Stomach (tissue), 9 donors: ENCODE results near the gene TNPO2. TPM values are rescaled to one million over a fixed set of nuclear protein-coding genes. Genes with fewer than 3 reads are reported as not detected.
A peak's percentile ranks its signal among the peaks of the same experiment; 100 is the strongest.
"Not testable (repeated sequence)": the region's sequence is repeated elsewhere in the genome, so short reads cannot be mapped to it uniquely, and the experiment has no call there.

Experiments
- DNase-seq, 2 donors: peaks; one replicate each; pipeline versions ENCODE4 v3.0.0 to v3.0.0-alpha.2; 2013 to 2019
- H3K27ac ChIP-seq, 5 donors: fragments of 200-600 bp in 4 of 5; sonication (generic) in 4 of 5; one replicate each; pipeline ENCODE4 v1.5.1; 2013 to 2019; ENCODE audit warnings: mild to moderate bottlenecking in 1 of 5, moderate library complexity in 1 of 5
- H3K27me3 ChIP-seq, 3 donors: fragments of 200-600 bp; sonication (generic); one replicate each; pipeline ENCODE4 v1.5.1; 2017 to 2019; ENCODE audit warnings: mixed run types in 1 of 3
- H3K36me3 ChIP-seq, 4 donors: fragments of 200-600 bp; sonication (generic); 1 replicate in 3 of 4; 2 replicates in 1 of 4; pipeline ENCODE4 v1.5.1; 2016 to 2019
- H3K4me1 ChIP-seq, 4 donors: fragments of 200-600 bp; sonication (generic); one replicate each; pipeline ENCODE4 v1.5.1; 2016 to 2019
- H3K4me3 ChIP-seq, 4 donors: fragments of 200-600 bp; sonication (generic) in 3 of 4; one replicate each; pipeline ENCODE4 v1.5.1; 2016 to 2019; ENCODE audit warnings: mild to moderate bottlenecking in 1 of 4
- H3K9me3 ChIP-seq, 4 donors: fragments of 200-600 bp; sonication (generic); one replicate each; pipeline ENCODE4 v1.5.1; 2016 to 2019
- EP300 ChIP-seq: sonication (generic); formaldehyde crosslinking; IDR thresholded peaks from one replicate; pipeline ENCODE4 v1.6.1; 2017; ENCODE audit warnings: antibody characterized with exemption
- POLR2A ChIP-seq, 4 donors: fragments of 450-650 bp; IDR thresholded peaks; one replicate each; pipeline ENCODE4 v1.6.1; 2016; ENCODE audit warnings: antibody characterized with exemption in 4 of 4, control low read depth in 2 of 4, mild to moderate bottlenecking in 1 of 4, moderate library complexity in 1 of 4
- POLR2AphosphoS5 ChIP-seq, 3 donors: sonication (generic); formaldehyde crosslinking; IDR thresholded peaks; one replicate each; pipeline ENCODE4 v1.6.1; 2016; ENCODE audit warnings: antibody characterized with exemption in 3 of 3
- WGBS, 5 donors: extraction: QIAGEN DNeasy Blood & Tissue Kit in 3 of 5; methylation state at CpG; one replicate each; pipeline versions ENCODE4 v1.1.5 to v1.1.7; 2013 to 2018; 5-methylcytosine and 5-hydroxymethylcytosine counted together
- intact Hi-C: fragments of 100-400 bp; cut with DNase I; formaldehyde crosslinking; loops from one replicate; pipeline ENCODE4 v1.15.1; 2023; ENCODE audit warnings: low total_unique reads
- polyA plus RNA-seq, 3 donors: library from polyadenylated mRNA; stranded (reverse); fragments of 200-250 nt; gene quantifications; one replicate each; pipeline ENCODE4 v1.2.3, GENCODE V29; 2013
- total RNA-seq, 5 donors: library from RNA; depleted of rRNA; stranded (reverse); fragments of >200 nt; gene quantifications; one replicate each; pipeline versions ENCODE4 v1.1.0 to v1.2.3, GENCODE V29; 2014 to 2016
- TF ChIP-seq, protein P1 (sequence below), 7 experiments: fragments of 450-650 bp in 4 of 7; fragments of 200-600 bp in 3 of 7; sonication (generic) in 3 of 7; IDR thresholded peaks; one replicate each; pipeline ENCODE4 v1.5.1; 2016 to 2019; ENCODE audit warnings: antibody characterized with exemption in 7 of 7, control low read depth in 2 of 7, mild to moderate bottlenecking in 1 of 7
- donor health status: healthy with polysubstance abuse.
- donor health status: Bipolar disorder and iron deficiency.
- donor health status: healthy.

The TNPO2 gene
- total and polyA plus RNA-seq, 8 donors: 13.7 to 143 (median 21.4) TPM

DNA sequence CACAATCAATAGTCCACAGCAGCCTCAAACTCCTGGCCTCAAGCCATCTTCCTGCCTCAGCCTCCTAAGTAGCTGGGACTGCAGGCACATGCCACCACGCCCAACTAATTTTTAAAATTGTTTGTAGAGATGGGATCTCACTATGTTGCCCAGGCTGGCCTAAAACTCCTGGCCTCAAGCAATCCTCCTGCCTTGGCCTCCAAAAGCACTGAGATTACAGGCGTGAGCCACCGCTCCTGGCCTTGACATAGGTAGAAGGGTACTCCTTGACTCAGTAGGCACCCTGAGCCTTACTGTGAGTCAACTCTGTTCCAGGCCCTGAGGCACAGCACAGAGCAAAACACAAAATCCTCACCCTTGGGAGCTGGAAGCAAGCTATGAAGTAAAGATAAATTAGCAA, 7.8 kb downstream of the TNPO2 start:
- peaks cover 55 to 82% (median 81%) of the 10 kb centered on the region in 4 donors for H3K36me3 ChIP-seq

DNA sequence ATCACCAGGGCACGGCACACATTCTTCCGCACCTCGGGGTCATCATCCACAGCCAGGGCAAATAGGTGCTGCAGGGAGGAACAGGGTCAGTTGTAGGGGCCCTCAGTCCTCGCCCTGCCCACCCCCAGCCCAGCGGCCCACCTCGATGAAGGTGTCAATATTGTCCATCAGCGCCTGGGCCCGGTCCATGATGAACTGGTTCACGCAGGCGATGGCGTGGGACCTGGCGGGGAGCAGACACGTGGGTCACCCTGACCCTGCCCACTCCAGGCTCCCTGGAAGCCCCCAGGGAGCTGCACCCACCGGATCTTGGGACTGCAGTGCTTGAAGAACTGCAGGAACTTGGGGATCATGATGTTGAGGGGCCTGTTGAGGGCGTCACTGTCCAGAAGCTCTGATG, 8.6 kb downstream of the TNPO2 start:
- Histone ChIP-seq H3K27me3 (no peaks in the 10 kb centered on the region), H3K36me3 (peaks cover 63 to 90% (median 89%) of the 10 kb centered on the region in 4 donors), H3K9me3 (no peaks in the 10 kb centered on the region), H3K4me3 (no peak overlapping the region), H3K27ac (no peak overlapping the region), H3K4me1 (peaks cover 0 to 36% (median 16%) of the 10 kb centered on the region in 4 donors)
- 74 to 96% (median 94%) methylated on average over 3 to 15 of the region's 15 CpGs for WGBS, 5 donors
- DNase-seq: no peak
- TF ChIP-seq POLR2AphosphoS5 (IDR thresholded peaks at IDR 0.05) (no peak), EP300 (no peak), POLR2A (IDR thresholded peaks at IDR 0.05) (no peak)
- TF ChIP-seq, protein P1, sequence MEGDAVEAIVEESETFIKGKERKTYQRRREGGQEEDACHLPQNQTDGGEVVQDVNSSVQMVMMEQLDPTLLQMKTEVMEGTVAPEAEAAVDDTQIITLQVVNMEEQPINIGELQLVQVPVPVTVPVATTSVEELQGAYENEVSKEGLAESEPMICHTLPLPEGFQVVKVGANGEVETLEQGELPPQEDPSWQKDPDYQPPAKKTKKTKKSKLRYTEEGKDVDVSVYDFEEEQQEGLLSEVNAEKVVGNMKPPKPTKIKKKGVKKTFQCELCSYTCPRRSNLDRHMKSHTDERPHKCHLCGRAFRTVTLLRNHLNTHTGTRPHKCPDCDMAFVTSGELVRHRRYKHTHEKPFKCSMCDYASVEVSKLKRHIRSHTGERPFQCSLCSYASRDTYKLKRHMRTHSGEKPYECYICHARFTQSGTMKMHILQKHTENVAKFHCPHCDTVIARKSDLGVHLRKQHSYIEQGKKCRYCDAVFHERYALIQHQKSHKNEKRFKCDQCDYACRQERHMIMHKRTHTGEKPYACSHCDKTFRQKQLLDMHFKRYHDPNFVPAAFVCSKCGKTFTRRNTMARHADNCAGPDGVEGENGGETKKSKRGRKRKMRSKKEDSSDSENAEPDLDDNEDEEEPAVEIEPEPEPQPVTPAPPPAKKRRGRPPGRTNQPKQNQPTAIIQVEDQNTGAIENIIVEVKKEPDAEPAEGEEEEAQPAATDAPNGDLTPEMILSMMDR (IDR thresholded peaks at IDR 0.05): no peak
- intact Hi-C loops: no loop called here

More for the DNA sequence above, 7.8 kb downstream of the TNPO2 start:
- H3K9me3 ChIP-seq: no peaks in the 10 kb centered on the region
- WGBS, 5 donors: 81 to 98% (median 95%) methylated on average over 3 of the region's 3 CpGs
- H3K27ac ChIP-seq: no peak overlapping the region
- no peaks in the 10 kb centered on the region for H3K27me3 ChIP-seq
- no peak for DNase-seq
- intact Hi-C loops: no loop called here
- peaks cover 8 to 44% (median 24%) of the 10 kb centered on the region in 4 donors for H3K4me1 ChIP-seq
- H3K4me3 ChIP-seq: no peak overlapping the region
- TF ChIP-seq, protein P1 (IDR thresholded peaks at IDR 0.05): no peak
- TF ChIP-seq POLR2AphosphoS5 (IDR thresholded peaks at IDR 0.05) (no peak), EP300 (no peak), POLR2A (IDR thresholded peaks at IDR 0.05) (no peak)

DNA sequence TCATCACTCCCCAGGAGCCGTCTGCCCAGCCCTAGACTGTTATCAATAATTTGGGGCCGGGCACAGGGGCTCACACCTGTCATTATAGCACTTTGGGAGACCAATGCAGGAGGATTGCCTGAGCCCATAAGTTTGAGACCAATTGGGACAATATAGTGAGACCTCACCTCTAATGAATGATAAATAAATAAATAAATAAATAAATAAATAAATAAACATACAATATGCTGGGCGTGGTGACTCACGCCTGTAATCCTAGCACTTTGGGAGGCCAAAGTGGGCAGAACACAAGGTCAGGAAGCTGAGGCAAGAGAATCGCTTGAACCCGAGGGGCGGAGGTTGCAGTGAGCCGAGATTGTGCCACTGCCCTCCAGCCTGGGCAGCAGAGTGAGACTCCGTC, 10.4 kb downstream of the TNPO2 start:
- DNase-seq, intact Hi-C loops, H3K9me3 ChIP-seq, H3K27ac ChIP-seq, H3K27me3 ChIP-seq, H3K4me3 ChIP-seq: not testable (repeated sequence)
- Histone ChIP-seq H3K36me3 (peaks cover 74 to 97% (median 96%) of the 10 kb centered on the region in 4 donors), H3K4me1 (peaks cover 0 to 18% (median 7%) of the 10 kb centered on the region in 4 donors)
- WGBS, 5 donors: 89 to 99% (median 94%) methylated on average over 9 of the region's 9 CpGs

DNA sequence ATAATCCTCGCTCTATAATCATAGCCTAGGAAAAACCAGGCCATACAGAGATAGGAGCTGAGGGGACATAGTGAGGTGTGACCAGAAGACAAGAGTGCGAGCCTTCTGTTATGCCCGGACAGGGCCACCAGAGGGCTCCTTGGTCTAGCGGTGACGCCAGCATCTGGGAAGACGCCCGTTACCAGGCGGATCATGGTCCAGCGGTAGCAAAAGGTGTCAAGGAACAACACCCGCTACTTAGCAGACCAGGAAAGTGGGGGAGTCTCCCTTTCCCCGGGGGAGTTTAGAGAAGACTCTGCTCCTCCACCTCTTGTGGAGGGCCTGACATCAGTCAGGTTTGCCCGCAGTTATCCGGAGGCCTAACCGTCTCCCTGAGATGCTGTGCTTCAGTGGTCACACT, 11.7 kb downstream of the TNPO2 start:
- H3K36me3 ChIP-seq: peaks cover 79 to 97% (median 97%) of the 10 kb centered on the region in 4 donors
- H3K4me1 ChIP-seq, H3K27ac ChIP-seq, H3K4me3 ChIP-seq, intact Hi-C loops, H3K9me3 ChIP-seq, H3K27me3 ChIP-seq: not testable (repeated sequence)
- TF ChIP-seq, protein P1 (IDR thresholded peaks at IDR 0.05): peak in 3 of 7 experiments; percentile 23 to 38 (median 29)
- DNase-seq: peak in 1 of 2 donors; percentile 42
- WGBS, 5 donors: 41 to 82% (median 44%) methylated on average over 5 to 12 of the region's 14 CpGs

DNA sequence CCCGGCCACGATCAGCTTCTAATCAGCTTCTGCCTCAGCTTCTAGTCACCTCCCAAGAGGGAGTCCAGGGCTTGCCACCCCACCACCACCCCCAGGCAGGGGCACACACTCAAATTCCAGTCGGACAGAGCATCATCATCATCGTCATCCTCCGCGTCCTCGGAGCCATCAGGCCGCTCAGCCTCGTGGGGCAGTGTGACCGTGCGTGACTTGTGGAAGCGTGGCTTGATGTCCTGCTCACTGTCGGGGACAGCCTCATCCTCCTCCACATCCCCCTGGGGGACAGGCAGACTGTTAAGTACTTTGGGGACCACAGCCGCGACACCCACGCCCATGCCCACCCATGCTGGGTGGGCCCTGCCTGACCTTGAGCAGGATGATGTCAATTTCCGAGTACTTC, 12.5 kb downstream of the TNPO2 start:
- peak in 1 of 2 donors; percentile 3 for DNase-seq
- intact Hi-C loops: no loop called here
- H3K4me3 ChIP-seq: no peak overlapping the region

More for the DNA sequence above, 12.5 kb downstream of the TNPO2 start:
- TF ChIP-seq POLR2AphosphoS5 (IDR thresholded peaks at IDR 0.05) (no peak), POLR2A (IDR thresholded peaks at IDR 0.05) (no peak), EP300 (no peak)
- TF ChIP-seq, protein P1 (IDR thresholded peaks at IDR 0.05): no peak
- H3K27ac ChIP-seq: no peak overlapping the region
- peaks cover 83 to 97% (median 97%) of the 10 kb centered on the region in 4 donors for H3K36me3 ChIP-seq
- no peaks in the 10 kb centered on the region for H3K9me3 ChIP-seq
- no peaks in the 10 kb centered on the region for H3K27me3 ChIP-seq
- H3K4me1 ChIP-seq: no peaks in the 10 kb centered on the region
- 94 to 96% (median 95%) methylated on average over 10 to 17 of the region's 17 CpGs for WGBS, 5 donors
